Cerebellar cortex (tissue), 1 donor: ENCODE measurements around the gene DMRTA1.
"Not testable (repeated sequence)": the region's sequence is repeated elsewhere in the genome, so short reads cannot be mapped to it uniquely, and the experiment has no call there.

Experiments
- DNase-seq: peaks from one replicate; pipeline ENCODE4 v3.0.0-alpha.2; 2015; ENCODE audit warnings: low spot score

The DMRTA1 gene

GRCh38 chr9:22463205-22463604 lies 16.6 kb downstream of the DMRTA1 start:
- DNase-seq: no peak

- DNase-seq: peak; percentile 8
Measured at GRCh38 chr9:22469928-22470544, 23.4 kb downstream of the DMRTA1 start.

GRCh38 chr9:22481566-22481965 lies 34.9 kb downstream of the DMRTA1 start:
- no peak for DNase-seq

- no peak for DNase-seq
Measured at GRCh38 chr9:22483528-22484070, 37.0 kb downstream of the DMRTA1 start.

- DNase-seq: not testable (repeated sequence)
Measured at GRCh38 chr9:22496197-22496596, 49.6 kb downstream of the DMRTA1 start.
